H1 (cell line): ENCODE measurements around the gene RNF208.

Experiments used
- BACH1 ChIP-seq: IDR thresholded peaks from 2 replicates; pipeline ENCODE4 v1.6.1; 2012; ENCODE audit warnings: low read length, improper control_type of control experiment
- POLR2A ChIP-seq, 2 experiments: IDR thresholded peaks; 1 replicate in 1 of 2; 2 replicates in 1 of 2; pipeline ENCODE4 v1.6.1; 2011; ENCODE audit warnings: low read depth in 2 of 2, low read length in 2 of 2, mild to moderate bottlenecking in 2 of 2; ENCODE audit errors: control extremely low read depth in 1 of 2
- RNF2 ChIP-seq: fragments of 200-900, 300-1000 bp; sonication (generic); IDR thresholded peaks from 2 replicates; pipeline ENCODE4 v1.7.1; 2016; ENCODE audit warnings: borderline replicate concordance, low read depth, mild to moderate bottlenecking, antibody characterized with exemption, low read length; ENCODE audit not compliant: poor library complexity, severe bottlenecking; ENCODE audit errors: missing control alignments
- SP4 ChIP-seq: IDR thresholded peaks from 2 replicates; pipeline ENCODE4 v1.6.1; 2012; ENCODE audit warnings: low read length, inconsistent platforms
- SRF ChIP-seq: IDR thresholded peaks from 2 replicates; pipeline ENCODE4 v1.6.1; 2011; ENCODE audit warnings: mild to moderate bottlenecking, low read depth, low read length, moderate library complexity
- TEAD4 ChIP-seq: IDR thresholded peaks from 2 replicates; pipeline ENCODE4 v1.6.1; 2012; ENCODE audit warnings: low read depth, low read length, inconsistent platforms, mixed read lengths
- YY1 ChIP-seq: IDR thresholded peaks from 2 replicates; pipeline ENCODE4 v1.6.1; 2011; ENCODE audit warnings: low read depth, mild to moderate bottlenecking, low read length
- ZNF274 ChIP-seq: IDR thresholded peaks from 2 replicates; pipeline ENCODE4 v1.7.0; 2012; ENCODE audit warnings: low read length, borderline replicate concordance; ENCODE audit errors: extremely low read depth
- TF ChIP-seq, protein P1 (sequence below), 3 experiments: IDR thresholded peaks; 1 replicate in 2 of 3; 2 replicates in 1 of 3; pipeline versions ENCODE4 v1.5.1 to v1.6.1; 2011; ENCODE audit warnings: low read length in 3 of 3, mild to moderate bottlenecking in 3 of 3, inconsistent platforms in 2 of 3, low read depth in 1 of 3, moderate library complexity in 1 of 3; ENCODE audit not compliant: insufficient read depth in 1 of 3; ENCODE audit errors: control extremely low read depth in 1 of 3

GRCh38 chr9:137256856-137257255 is 34.8 kb upstream of the RNF208 start:
- TF ChIP-seq TEAD4 (no peak), POLR2A (IDR thresholded peaks at IDR 0.05; ENCODE audit: control extremely low read depth in 1 of 2, low read depth in 2 of 2, low read length in 2 of 2) (no peak), BACH1 (no peak), RNF2 (no peak), ZNF274 (no peak), SRF (no peak), SP4 (no peak), YY1 (no peak)
- TF ChIP-seq, protein P1, sequence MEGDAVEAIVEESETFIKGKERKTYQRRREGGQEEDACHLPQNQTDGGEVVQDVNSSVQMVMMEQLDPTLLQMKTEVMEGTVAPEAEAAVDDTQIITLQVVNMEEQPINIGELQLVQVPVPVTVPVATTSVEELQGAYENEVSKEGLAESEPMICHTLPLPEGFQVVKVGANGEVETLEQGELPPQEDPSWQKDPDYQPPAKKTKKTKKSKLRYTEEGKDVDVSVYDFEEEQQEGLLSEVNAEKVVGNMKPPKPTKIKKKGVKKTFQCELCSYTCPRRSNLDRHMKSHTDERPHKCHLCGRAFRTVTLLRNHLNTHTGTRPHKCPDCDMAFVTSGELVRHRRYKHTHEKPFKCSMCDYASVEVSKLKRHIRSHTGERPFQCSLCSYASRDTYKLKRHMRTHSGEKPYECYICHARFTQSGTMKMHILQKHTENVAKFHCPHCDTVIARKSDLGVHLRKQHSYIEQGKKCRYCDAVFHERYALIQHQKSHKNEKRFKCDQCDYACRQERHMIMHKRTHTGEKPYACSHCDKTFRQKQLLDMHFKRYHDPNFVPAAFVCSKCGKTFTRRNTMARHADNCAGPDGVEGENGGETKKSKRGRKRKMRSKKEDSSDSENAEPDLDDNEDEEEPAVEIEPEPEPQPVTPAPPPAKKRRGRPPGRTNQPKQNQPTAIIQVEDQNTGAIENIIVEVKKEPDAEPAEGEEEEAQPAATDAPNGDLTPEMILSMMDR (IDR thresholded peaks at IDR 0.05; ENCODE audit: control extremely low read depth in 1 of 3, insufficient read depth in 1 of 3, low read depth in 1 of 3, low read length in 3 of 3) = no peak
